Mesenchymal stem cell (in vitro differentiated cells and primary cell): ENCODE results near the gene SARDH.
A peak's percentile ranks its signal among the peaks of the same experiment; 100 is the strongest.

Source experiments
- DNase-seq: peaks from one replicate; pipeline ENCODE4 v3.0.0-alpha.2; 2013
- H2AFZ ChIP-seq: one replicate; pipeline ENCODE4 v1.6.1; 2013; ENCODE audit warnings: low read depth, mild to moderate bottlenecking, control low read depth, inconsistent platforms, low read length, moderate library complexity
- H2AK5ac ChIP-seq: 2 replicates; pipeline ENCODE4 v1.6.1; 2013; ENCODE audit warnings: low read length, moderate library complexity, mild to moderate bottlenecking, inconsistent platforms; ENCODE audit not compliant: severe bottlenecking
- H2BK120ac ChIP-seq: one replicate; pipeline ENCODE4 v1.6.1; 2013; ENCODE audit warnings: low read depth, mild to moderate bottlenecking, inconsistent platforms, low read length, moderate library complexity
- H2BK12ac ChIP-seq, 2 experiments: one replicate each; pipeline ENCODE4 v1.6.1; 2013; ENCODE audit warnings: inconsistent platforms in 2 of 2, low read length in 2 of 2, mild to moderate bottlenecking in 2 of 2, moderate library complexity in 2 of 2, control low read depth in 1 of 2
- H2BK15ac ChIP-seq: one replicate; pipeline ENCODE4 v1.6.1; 2013; ENCODE audit warnings: mild to moderate bottlenecking, low read depth, inconsistent platforms; ENCODE audit not compliant: poor library complexity, severe bottlenecking
- H2BK5ac ChIP-seq: 2 replicates; pipeline ENCODE4 v1.6.1; 2013; ENCODE audit warnings: low read depth, mild to moderate bottlenecking, low read length, control low read depth, inconsistent platforms; ENCODE audit not compliant: poor library complexity, severe bottlenecking
- H3K14ac ChIP-seq, 2 experiments: one replicate each; pipeline ENCODE4 v1.6.1; 2013; ENCODE audit warnings: inconsistent platforms in 2 of 2, low read length in 2 of 2, control low read depth in 1 of 2, mild to moderate bottlenecking in 1 of 2, moderate library complexity in 1 of 2
- H3K18ac ChIP-seq, 2 experiments: one replicate each; pipeline ENCODE4 v1.6.1; 2013; ENCODE audit warnings: inconsistent platforms in 2 of 2, low read length in 2 of 2, control low read depth in 1 of 2, low read depth in 1 of 2, mild to moderate bottlenecking in 1 of 2
- H3K23ac ChIP-seq, 2 experiments: one replicate each; pipeline ENCODE4 v1.6.1; 2013; ENCODE audit warnings: inconsistent platforms in 2 of 2, low read length in 2 of 2, mild to moderate bottlenecking in 2 of 2, moderate library complexity in 2 of 2, control low read depth in 1 of 2
- H3K27ac ChIP-seq: 2 replicates; pipeline ENCODE4 v1.5.1; 2013; ENCODE audit warnings: mild to moderate bottlenecking, moderate library complexity, low read length, control low read depth, inconsistent platforms; ENCODE audit not compliant: poor library complexity, severe bottlenecking
- H3K27me3 ChIP-seq, 2 experiments: 2 replicates each; pipeline versions ENCODE4 v1.6.1 to v1.7.0; 2013; ENCODE audit warnings: low read length in 2 of 2, mild to moderate bottlenecking in 2 of 2, moderate library complexity in 2 of 2, control low read depth in 1 of 2, inconsistent platforms in 1 of 2; ENCODE audit not compliant: control insufficient read depth in 1 of 2, insufficient read depth in 1 of 2
- H3K36me3 ChIP-seq, 2 experiments: 2 replicates each; pipeline versions ENCODE4 v1.6.1 to v1.7.0; 2013; ENCODE audit warnings: low read length in 2 of 2, control low read depth in 1 of 2, inconsistent platforms in 1 of 2, low read depth in 1 of 2, mild to moderate bottlenecking in 1 of 2; ENCODE audit not compliant: insufficient read depth in 2 of 2, control insufficient read depth in 1 of 2
- H3K4ac ChIP-seq, 2 experiments: one replicate each; pipeline ENCODE4 v1.6.1; 2013; ENCODE audit warnings: inconsistent platforms in 2 of 2, low read length in 2 of 2, mild to moderate bottlenecking in 2 of 2, moderate library complexity in 2 of 2, control low read depth in 1 of 2, low read depth in 1 of 2
- H3K4me1 ChIP-seq: 2 replicates; pipeline ENCODE4 v1.6.1; 2013; ENCODE audit warnings: low read depth, low read length, control low read depth; ENCODE audit not compliant: control insufficient read depth, insufficient read depth
- H3K4me2 ChIP-seq: 2 replicates; pipeline ENCODE4 v1.6.1; 2013; ENCODE audit warnings: low read length, mild to moderate bottlenecking, inconsistent platforms; ENCODE audit not compliant: poor library complexity, severe bottlenecking
- H3K4me3 ChIP-seq, 2 experiments: 2 replicates each; pipeline versions ENCODE4 v1.5.1 to v1.7.0; 2013; ENCODE audit warnings: low read length in 2 of 2, mild to moderate bottlenecking in 2 of 2, control low read depth in 1 of 2, low read depth in 1 of 2; ENCODE audit not compliant: insufficient read depth in 1 of 2
- H3K79me1 ChIP-seq: replicated peaks from 2 replicates; pipeline ENCODE4 v1.6.1; 2013; ENCODE audit warnings: mild to moderate bottlenecking, control low read depth, low read length, inconsistent platforms; ENCODE audit not compliant: poor library complexity, severe bottlenecking
- H3K9ac ChIP-seq: 2 replicates; pipeline ENCODE4 v1.7.0; 2013; ENCODE audit warnings: mild to moderate bottlenecking, low read length, moderate library complexity
- H3K9me3 ChIP-seq: 2 replicates; pipeline ENCODE4 v1.7.0; 2013; ENCODE audit warnings: mild to moderate bottlenecking, low read length; ENCODE audit not compliant: control insufficient read depth
- H4K8ac ChIP-seq: one replicate; pipeline ENCODE4 v1.6.1; 2013; ENCODE audit warnings: inconsistent platforms, mild to moderate bottlenecking, low read length, moderate library complexity
- H4K91ac ChIP-seq: one replicate; pipeline ENCODE4 v1.6.1; 2013; ENCODE audit warnings: mild to moderate bottlenecking, low read length, inconsistent platforms
- WGBS: methylation state at CpG from one replicate; pipeline ENCODE4 v1.1.7; 2013; ENCODE audit warnings: mixed read lengths; 5-methylcytosine and 5-hydroxymethylcytosine counted together

SARDH gene

GRCh38 chr9:133621725-133622267, 116.4 kb downstream of the SARDH start:
- 80% methylated on average over 11 of the region's 11 CpGs for WGBS
- no peak overlapping the region for H2BK12ac ChIP-seq
- H3K18ac ChIP-seq: no peak overlapping the region
- H4K91ac ChIP-seq: no peak overlapping the region
- H3K4me2 ChIP-seq: no peak overlapping the region
- H2AK5ac ChIP-seq: no peak overlapping the region
- no peak overlapping the region for H2AFZ ChIP-seq
- H2BK5ac ChIP-seq: no peak overlapping the region
- no peaks in the 10 kb centered on the region for H3K4me1 ChIP-seq
- H3K23ac ChIP-seq: no peak overlapping the region
- H3K14ac ChIP-seq: no peak overlapping the region
- no peak overlapping the region for H2BK120ac ChIP-seq
- peaks cover 16% of the 10 kb centered on the region for H3K9me3 ChIP-seq
- no peak overlapping the region for H3K4me3 ChIP-seq
- H3K9ac ChIP-seq: no peak overlapping the region
- no peaks in the 10 kb centered on the region for H3K36me3 ChIP-seq
- H3K27ac ChIP-seq: no peak overlapping the region
- peaks cover 30 to 78% of the 10 kb centered on the region in 2 experiments for H3K27me3 ChIP-seq
- H4K8ac ChIP-seq: no peak overlapping the region
- no peak for DNase-seq
- H3K79me1 ChIP-seq: no peaks in the 10 kb centered on the region
- H2BK15ac ChIP-seq: no peak overlapping the region
- no peak overlapping the region for H3K4ac ChIP-seq

DNA sequence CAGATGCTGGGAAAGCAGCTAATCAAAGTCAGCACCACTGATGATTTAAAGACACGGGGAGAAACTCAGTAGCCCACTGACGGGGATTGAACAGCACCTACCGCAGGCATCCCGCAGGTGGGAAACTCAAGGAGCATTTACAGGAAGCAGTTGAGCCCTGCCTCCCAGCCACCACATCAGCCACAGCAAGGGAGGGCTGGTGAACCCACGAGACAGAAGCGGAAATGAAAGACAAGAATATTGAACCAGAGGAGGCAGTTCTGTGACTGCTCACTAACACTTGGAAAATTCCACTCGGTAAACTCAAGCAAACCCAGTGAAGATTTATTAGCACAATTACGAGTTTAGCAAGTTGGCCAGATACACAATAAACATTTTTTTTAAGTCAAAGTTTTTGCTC, 118.4 kb downstream of the SARDH start:
- peak; percentile 18 for DNase-seq
- Histone ChIP-seq H2AFZ (no peak overlapping the region), H2AK5ac (no peak overlapping the region), H2BK12ac (no peak overlapping the region), H3K9me3 (peaks cover under 1% of the 10 kb centered on the region), H3K4me2 (no peak overlapping the region), H3K79me1 (no peaks in the 10 kb centered on the region), H2BK120ac (no peak overlapping the region), H3K23ac (no peak overlapping the region), H3K36me3 (no peaks in the 10 kb centered on the region), H3K27me3 (peaks cover 43 to 88% of the 10 kb centered on the region in 2 experiments), H3K4me3 (no peak overlapping the region), H2BK15ac (no peak overlapping the region), H3K27ac (no peak overlapping the region), H4K8ac (no peak overlapping the region), H3K18ac (no peak overlapping the region), H4K91ac (no peak overlapping the region), H3K4me1 (no peaks in the 10 kb centered on the region), H3K9ac (no peak overlapping the region), H3K4ac (no peak overlapping the region), H3K14ac (no peak overlapping the region), H2BK5ac (no peak overlapping the region)
- 28% methylated on average over 8 of the region's 8 CpGs for WGBS

- no peak overlapping the region for H3K4ac ChIP-seq
- no peak overlapping the region for H2BK5ac ChIP-seq
- H3K4me3 ChIP-seq: no peak overlapping the region
- DNase-seq: no peak
- H4K91ac ChIP-seq: no peak overlapping the region
- H3K36me3 ChIP-seq: no peaks in the 10 kb centered on the region
- no peak overlapping the region for H3K27ac ChIP-seq
- no peak overlapping the region for H2AFZ ChIP-seq
- H3K9me3 ChIP-seq: no peaks in the 10 kb centered on the region
- no peaks in the 10 kb centered on the region for H3K4me1 ChIP-seq
- H3K9ac ChIP-seq: no peak overlapping the region
- peaks cover 49 to 93% of the 10 kb centered on the region in 2 experiments for H3K27me3 ChIP-seq
- no peaks in the 10 kb centered on the region for H3K79me1 ChIP-seq
- H2BK15ac ChIP-seq: no peak overlapping the region
- H3K18ac ChIP-seq: no peak overlapping the region
- no peak overlapping the region for H3K23ac ChIP-seq
- H2BK12ac ChIP-seq: no peak overlapping the region
- H4K8ac ChIP-seq: no peak overlapping the region
- H2AK5ac ChIP-seq: no peak overlapping the region
- H2BK120ac ChIP-seq: no peak overlapping the region
- 85% methylated on average over 9 of the region's 10 CpGs for WGBS
- no peak overlapping the region for H3K14ac ChIP-seq
- no peak overlapping the region for H3K4me2 ChIP-seq
These were observed 119.4 kb downstream of the SARDH start for GRCh38 chr9:133618726-133619125.

DNA sequence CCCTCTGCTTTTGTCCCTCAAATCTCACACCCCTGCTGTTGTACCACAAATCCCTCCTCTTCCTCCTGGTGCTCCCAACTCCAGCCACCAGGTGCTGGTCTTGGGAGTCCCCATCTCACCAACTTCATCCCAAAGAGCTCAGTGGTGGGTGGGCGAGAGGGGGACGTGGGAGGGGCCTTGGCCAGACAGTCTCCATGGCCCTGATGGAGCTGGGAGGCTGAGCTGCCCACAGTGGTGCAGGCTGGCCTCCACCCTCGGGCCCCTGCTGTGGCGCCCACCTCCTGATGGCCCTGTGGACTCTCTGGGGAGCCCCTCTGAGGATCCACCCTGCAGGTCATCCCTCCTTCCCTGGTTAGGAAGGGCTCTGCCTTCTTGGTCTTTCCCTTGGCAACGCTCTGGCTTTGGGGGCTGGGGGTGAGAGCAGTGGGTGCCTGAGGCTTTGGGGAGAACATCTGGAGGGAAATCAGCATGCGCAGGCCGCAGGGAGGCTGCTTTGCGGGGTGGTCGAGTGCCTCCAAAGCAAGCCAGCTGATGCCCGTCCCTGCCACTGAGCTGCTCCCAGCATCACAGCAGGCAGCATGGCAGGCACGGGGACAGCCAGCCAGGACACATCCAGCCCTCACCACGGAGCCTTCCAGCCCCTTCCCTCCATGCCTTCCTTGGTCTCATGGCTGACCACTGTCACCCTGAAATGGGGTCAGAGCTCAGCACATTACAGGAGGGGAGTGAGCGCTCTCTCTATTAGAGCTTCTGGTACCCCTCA, 121.3 kb downstream of the SARDH start:
- Histone ChIP-seq H2AK5ac (no peak overlapping the region), H3K9me3 (no peaks in the 10 kb centered on the region), H3K9ac (no peak overlapping the region), H3K14ac (peak overlapping the region in 1 of 2 experiments; percentile 19), H2BK120ac (no peak overlapping the region), H3K27me3 (peaks cover 58 to 95% of the 10 kb centered on the region in 2 experiments), H3K4me2 (no peak overlapping the region), H3K36me3 (no peaks in the 10 kb centered on the region), H4K91ac (no peak overlapping the region), H2AFZ (no peak overlapping the region), H2BK5ac (no peak overlapping the region), H2BK12ac (no peak overlapping the region), H3K27ac (no peak overlapping the region), H3K4ac (no peak overlapping the region), H3K4me1 (no peaks in the 10 kb centered on the region), H3K23ac (no peak overlapping the region), H3K18ac (no peak overlapping the region), H2BK15ac (no peak overlapping the region), H3K79me1 (no peaks in the 10 kb centered on the region), H3K4me3 (no peak overlapping the region), H4K8ac (no peak overlapping the region)
- DNase-seq: no peak
- WGBS: 84% methylated on average over 13 of the region's 13 CpGs
